ENCODE measurements around the gene NEUROD6. TPM values are rescaled to one million over a fixed set of nuclear protein-coding genes. Genes with fewer than 3 reads are reported as not detected.
A peak's percentile ranks its signal among the peaks of the same experiment; 100 is the strongest.

Gene NEUROD6
- total RNA-seq, 1 experiment from 2014 or later: not detected

DNA sequence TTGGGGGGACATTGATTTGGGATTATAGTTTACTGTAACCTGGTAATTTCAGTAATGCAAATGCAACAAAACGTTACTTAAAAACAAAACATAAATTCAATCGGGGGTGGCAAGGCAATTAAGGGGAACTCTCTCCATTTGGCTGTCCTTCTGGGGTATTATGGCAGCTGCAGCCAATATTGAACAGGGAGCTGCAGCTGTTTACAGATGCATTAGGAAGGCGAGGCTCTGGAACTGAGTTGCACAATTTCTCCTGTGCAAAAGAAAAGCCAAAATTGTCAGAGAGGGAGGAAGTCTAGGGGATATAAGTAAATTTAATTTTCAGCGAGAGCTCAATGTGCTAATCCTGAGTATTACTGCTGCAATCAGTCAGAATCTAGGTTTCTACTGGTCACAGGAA is 36.1 kb downstream of the NEUROD6 start:
- no peak overlapping the region for H3K27ac ChIP-seq (ENCODE audit: low read depth, low read length, poor library complexity, severe bottlenecking)
- intact Hi-C loops (cut with micrococcal nuclease; ENCODE audit: unreplicated experiment): no loop called here
- H3K4me3 ChIP-seq (ENCODE audit: low read depth, low read length, poor library complexity, severe bottlenecking): no peak overlapping the region
- no peak for TF ChIP-seq EZH2 (IDR thresholded peaks at IDR 0.05; ENCODE audit: borderline replicate concordance, low read depth, low read length, poor library complexity, severe bottlenecking)
- TF ChIP-seq, protein P1, sequence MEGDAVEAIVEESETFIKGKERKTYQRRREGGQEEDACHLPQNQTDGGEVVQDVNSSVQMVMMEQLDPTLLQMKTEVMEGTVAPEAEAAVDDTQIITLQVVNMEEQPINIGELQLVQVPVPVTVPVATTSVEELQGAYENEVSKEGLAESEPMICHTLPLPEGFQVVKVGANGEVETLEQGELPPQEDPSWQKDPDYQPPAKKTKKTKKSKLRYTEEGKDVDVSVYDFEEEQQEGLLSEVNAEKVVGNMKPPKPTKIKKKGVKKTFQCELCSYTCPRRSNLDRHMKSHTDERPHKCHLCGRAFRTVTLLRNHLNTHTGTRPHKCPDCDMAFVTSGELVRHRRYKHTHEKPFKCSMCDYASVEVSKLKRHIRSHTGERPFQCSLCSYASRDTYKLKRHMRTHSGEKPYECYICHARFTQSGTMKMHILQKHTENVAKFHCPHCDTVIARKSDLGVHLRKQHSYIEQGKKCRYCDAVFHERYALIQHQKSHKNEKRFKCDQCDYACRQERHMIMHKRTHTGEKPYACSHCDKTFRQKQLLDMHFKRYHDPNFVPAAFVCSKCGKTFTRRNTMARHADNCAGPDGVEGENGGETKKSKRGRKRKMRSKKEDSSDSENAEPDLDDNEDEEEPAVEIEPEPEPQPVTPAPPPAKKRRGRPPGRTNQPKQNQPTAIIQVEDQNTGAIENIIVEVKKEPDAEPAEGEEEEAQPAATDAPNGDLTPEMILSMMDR (conservative IDR thresholded peaks at IDR 0.05; ENCODE audit: low read depth, low read length): no peak
- no peaks in the 10 kb centered on the region for H3K9me3 ChIP-seq (ENCODE audit: low read depth, low read length, poor library complexity, severe bottlenecking)
- H3K27me3 ChIP-seq (replicated peaks; ENCODE audit: insufficient read depth, low read depth, low read length, poor library complexity): no peaks in the 10 kb centered on the region
- no peaks in the 10 kb centered on the region for H3K36me3 ChIP-seq (ENCODE audit: insufficient read depth, low read length, poor library complexity, severe bottlenecking)
- peaks cover 21% of the 10 kb centered on the region for H3K4me1 ChIP-seq (ENCODE audit: insufficient read depth, low read length, poor library complexity, severe bottlenecking)
- POLR2A ChIA-PET (ENCODE audit: low non-redundant PET): no interaction called here
- CTCF ChIA-PET: no interaction called here
- peak; percentile 32 for DNase-seq (ENCODE audit: low spot score)
- BruUV-seq (replicated peaks): no TSS peak

DNA sequence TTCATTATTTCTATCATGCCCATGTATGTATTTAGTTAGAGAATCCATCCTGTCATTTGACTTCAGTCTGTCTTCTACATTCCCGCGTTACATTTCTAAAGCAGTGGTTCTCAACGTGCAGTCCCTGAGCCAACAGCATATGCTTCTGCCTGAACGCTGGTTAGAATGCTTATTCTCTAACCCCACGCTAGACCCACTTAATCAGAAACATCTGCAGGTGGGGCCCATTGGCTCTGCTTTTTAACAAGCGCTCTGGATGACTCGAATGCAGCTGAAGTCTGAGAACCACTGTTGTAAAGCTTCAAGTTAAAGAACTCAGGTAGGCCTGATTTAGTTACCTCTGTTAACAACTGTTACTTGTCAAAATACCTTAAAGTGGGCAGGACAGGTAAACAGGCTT is 38.2 kb downstream of the NEUROD6 start:
- Histone ChIP-seq H3K27me3 (replicated peaks; ENCODE audit: insufficient read depth, low read depth, low read length, poor library complexity) (no peaks in the 10 kb centered on the region), H3K9me3 (ENCODE audit: low read depth, low read length, poor library complexity, severe bottlenecking) (no peaks in the 10 kb centered on the region), H3K27ac (ENCODE audit: low read depth, low read length, poor library complexity, severe bottlenecking) (no peak overlapping the region), H3K4me3 (ENCODE audit: low read depth, low read length, poor library complexity, severe bottlenecking) (no peak overlapping the region), H3K4me1 (ENCODE audit: insufficient read depth, low read length, poor library complexity, severe bottlenecking) (peaks cover 21% of the 10 kb centered on the region), H3K36me3 (ENCODE audit: insufficient read depth, low read length, poor library complexity, severe bottlenecking) (no peaks in the 10 kb centered on the region)
- ChIA-PET CTCF (no interaction called here), POLR2A (ENCODE audit: low non-redundant PET) (no interaction called here)
- TF ChIP-seq, protein P1 (conservative IDR thresholded peaks at IDR 0.05; ENCODE audit: low read depth, low read length): no peak
- no peak for TF ChIP-seq EZH2 (IDR thresholded peaks at IDR 0.05; ENCODE audit: borderline replicate concordance, low read depth, low read length, poor library complexity, severe bottlenecking)
- intact Hi-C loops (cut with micrococcal nuclease; ENCODE audit: unreplicated experiment): no loop called here
- no TSS peak for BruUV-seq (replicated peaks)
- no peak for DNase-seq (ENCODE audit: low spot score)

DNA sequence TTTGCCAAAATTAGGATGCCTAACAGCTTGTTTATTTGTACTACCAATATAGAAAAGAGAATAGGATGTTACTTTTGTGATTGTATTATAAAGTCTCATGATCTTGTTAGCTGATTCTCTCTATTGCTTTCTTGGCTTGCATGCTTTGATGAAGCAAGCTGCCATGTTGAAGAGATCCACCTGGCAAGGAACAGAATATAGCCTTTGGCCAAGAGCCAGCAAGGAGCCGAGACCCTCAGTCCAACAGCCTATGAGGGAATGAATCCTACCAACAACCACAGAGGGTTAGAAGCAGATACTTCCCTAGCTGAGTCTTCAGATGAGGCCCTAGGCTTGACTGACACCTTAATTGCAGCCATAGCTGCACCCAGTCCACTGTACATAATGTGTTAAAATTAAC is 41.2 kb downstream of the NEUROD6 start:
- no peaks in the 10 kb centered on the region for H3K36me3 ChIP-seq (ENCODE audit: insufficient read depth, low read length, poor library complexity, severe bottlenecking)
- no peaks in the 10 kb centered on the region for H3K27me3 ChIP-seq (replicated peaks; ENCODE audit: insufficient read depth, low read depth, low read length, poor library complexity)
- ChIA-PET CTCF (no interaction called here), POLR2A (ENCODE audit: low non-redundant PET) (no interaction called here)
- no peak overlapping the region for H3K4me3 ChIP-seq (ENCODE audit: low read depth, low read length, poor library complexity, severe bottlenecking)
- no peaks in the 10 kb centered on the region for H3K9me3 ChIP-seq (ENCODE audit: low read depth, low read length, poor library complexity, severe bottlenecking)
- H3K4me1 ChIP-seq (ENCODE audit: insufficient read depth, low read length, poor library complexity, severe bottlenecking): peaks cover 9% of the 10 kb centered on the region
- BruUV-seq (replicated peaks): no TSS peak
- no peak for DNase-seq (ENCODE audit: low spot score)
- TF ChIP-seq, protein P1 (conservative IDR thresholded peaks at IDR 0.05; ENCODE audit: low read depth, low read length): no peak
- no peak for TF ChIP-seq EZH2 (IDR thresholded peaks at IDR 0.05; ENCODE audit: borderline replicate concordance, low read depth, low read length, poor library complexity, severe bottlenecking)
- no peak overlapping the region for H3K27ac ChIP-seq (ENCODE audit: low read depth, low read length, poor library complexity, severe bottlenecking)
- intact Hi-C loops (cut with micrococcal nuclease; ENCODE audit: unreplicated experiment): no loop called here
